HG03135 (cell line): Measurements from ENCODE around the gene NAGK.
A peak's percentile ranks its signal among the peaks of the same experiment; 100 is the strongest.
"Not testable (repeated sequence)": the region's sequence is repeated elsewhere in the genome, so short reads cannot be mapped to it uniquely, and the experiment has no call there.

Experiments used
- ATAC-seq: cut with Tn5 transposase; IDR thresholded peaks from one replicate; pipeline ENCODE4 v1.9.1; 2021; ENCODE audit warnings: mild to moderate bottlenecking, moderate library complexity; ENCODE audit not compliant: unreplicated experiment

NAGK gene

GRCh38 chr2:71067567-71068217 lies 756 bp upstream of the NAGK start:
- peak; percentile 5 for ATAC-seq

DNA sequence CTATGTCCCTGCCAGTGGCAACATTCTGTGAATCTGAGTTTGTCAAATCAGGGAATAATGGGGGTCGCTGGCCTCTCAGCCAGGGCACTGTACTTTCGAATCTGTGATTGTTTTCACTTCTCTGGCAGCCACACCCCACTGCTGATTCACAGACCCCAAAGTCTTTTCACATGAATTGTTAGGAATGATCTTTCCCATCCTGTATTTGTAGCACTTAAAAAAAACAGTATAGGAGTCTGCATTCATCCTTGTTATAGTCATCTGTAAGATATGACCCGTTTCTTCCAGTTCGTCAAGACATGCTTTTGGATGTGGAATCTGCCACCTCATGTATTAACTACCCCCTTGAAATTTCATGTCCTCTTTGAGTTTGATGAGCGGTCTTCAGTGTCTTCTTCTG lies 928 bp downstream of the NAGK start:
- ATAC-seq = no peak

- no peak for ATAC-seq
Observed at GRCh38 chr2:71070294-71071093, 2.0 kb downstream of the NAGK start.

DNA sequence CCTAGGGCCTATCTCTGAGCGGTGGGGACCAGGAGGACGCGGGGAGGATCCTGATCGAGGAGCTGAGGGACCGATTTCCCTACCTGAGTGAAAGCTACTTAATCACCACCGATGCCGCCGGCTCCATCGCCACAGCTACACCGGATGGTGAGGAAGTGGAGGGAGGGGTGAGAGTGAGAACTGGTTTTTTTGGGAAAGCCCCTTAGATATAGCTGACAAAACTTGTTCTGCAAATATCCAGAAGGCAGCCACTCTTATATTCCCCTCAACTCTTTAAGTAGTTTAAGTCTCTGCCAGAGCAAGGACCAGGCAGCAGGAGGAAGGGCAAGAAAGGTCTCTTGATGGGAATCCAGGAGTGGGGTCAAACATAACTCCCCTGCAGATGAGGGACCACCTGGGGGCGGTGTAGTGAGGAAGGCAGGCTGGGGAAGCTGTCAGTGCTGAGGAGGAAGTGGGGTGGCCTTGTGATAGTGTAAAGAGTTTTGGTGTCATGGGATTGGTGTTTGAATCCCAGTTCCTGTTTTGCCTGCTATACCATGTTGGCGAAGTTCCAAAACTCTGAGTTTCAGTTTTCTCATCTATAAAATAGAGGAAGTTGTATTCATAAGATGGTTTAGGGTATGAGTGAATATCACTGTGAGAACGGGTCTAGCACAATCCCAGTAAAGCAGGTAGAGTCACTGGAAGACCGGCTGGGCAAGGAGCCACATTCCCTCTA lies 3.4 kb downstream of the NAGK start:
- ATAC-seq = peak; percentile 47

- no peak for ATAC-seq
Observed at GRCh38 chr2:71072492-71072891, 4.0 kb downstream of the NAGK start.

GRCh38 chr2:71073475-71073874 lies 5.0 kb downstream of the NAGK start:
- ATAC-seq = no peak

DNA sequence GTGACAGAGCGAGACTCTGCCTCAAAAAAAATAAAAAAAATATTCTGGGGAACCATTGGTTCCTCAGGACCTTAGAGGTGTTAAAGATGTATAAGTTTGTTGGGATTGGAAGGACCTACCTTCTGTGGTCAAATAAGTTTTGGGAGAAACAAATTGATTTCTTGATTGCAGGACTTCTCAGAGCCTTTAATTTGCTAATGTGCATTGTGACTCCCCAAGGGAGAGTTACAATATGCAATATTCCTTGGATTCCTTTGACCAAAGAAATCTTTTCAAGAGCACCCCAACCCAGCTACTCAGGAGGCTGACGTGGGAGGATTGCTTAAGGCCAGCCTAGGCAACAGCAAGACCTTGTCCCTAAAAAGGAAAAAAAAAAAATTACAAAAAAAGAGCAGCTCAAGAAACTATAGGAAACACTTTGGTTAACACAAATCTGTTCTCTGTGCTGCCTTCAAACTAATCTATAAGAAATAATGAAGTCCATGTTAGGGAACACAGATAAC lies 6.5 kb downstream of the NAGK start:
- no peak for ATAC-seq

- ATAC-seq = no peak
Observed at GRCh38 chr2:71078624-71079023, 10.2 kb downstream of the NAGK start.

GRCh38 chr2:71082402-71083252 lies 14.2 kb downstream of the NAGK start:
- no peak for ATAC-seq

- ATAC-seq = not testable (repeated sequence)
Observed at GRCh38 chr2:71083297-71083696, 14.8 kb downstream of the NAGK start.

DNA sequence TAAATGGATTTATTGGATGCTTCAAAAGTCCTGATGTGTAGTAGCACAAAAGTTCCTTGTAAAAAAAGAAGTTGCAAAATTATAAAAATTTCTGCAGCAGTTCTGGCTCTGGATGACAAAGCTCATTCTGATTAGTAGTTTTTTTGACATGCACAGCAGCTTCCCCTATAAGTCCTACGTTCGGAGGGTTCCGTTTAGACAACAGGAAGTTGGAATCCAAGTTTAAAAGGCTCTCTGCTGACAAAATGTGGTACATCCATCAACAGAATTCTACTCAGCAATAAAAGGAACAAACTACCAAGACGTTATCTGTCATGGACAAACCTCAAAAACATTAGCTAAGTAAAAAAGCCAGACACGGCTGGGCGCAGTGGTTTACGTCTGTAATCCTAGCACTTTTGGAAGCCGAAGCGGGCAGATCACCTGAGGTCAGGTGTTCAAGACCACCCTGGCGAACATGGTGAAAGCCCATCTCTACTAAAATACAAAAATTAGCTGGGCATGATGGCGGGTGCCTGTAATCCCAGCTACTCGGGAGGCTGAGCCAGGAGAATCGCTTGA lies 15.4 kb downstream of the NAGK start:
- ATAC-seq = not testable (repeated sequence)

- not testable (repeated sequence) for ATAC-seq
Observed at GRCh38 chr2:71085325-71086003, 17.0 kb downstream of the NAGK start.

- not testable (repeated sequence) for ATAC-seq
Observed at GRCh38 chr2:71089475-71089874, 21.0 kb downstream of the NAGK start.

GRCh38 chr2:71091808-71092207 lies 23.4 kb downstream of the NAGK start:
- not testable (repeated sequence) for ATAC-seq

GRCh38 chr2:71092491-71093260 lies 24.2 kb downstream of the NAGK start:
- not testable (repeated sequence) for ATAC-seq

DNA sequence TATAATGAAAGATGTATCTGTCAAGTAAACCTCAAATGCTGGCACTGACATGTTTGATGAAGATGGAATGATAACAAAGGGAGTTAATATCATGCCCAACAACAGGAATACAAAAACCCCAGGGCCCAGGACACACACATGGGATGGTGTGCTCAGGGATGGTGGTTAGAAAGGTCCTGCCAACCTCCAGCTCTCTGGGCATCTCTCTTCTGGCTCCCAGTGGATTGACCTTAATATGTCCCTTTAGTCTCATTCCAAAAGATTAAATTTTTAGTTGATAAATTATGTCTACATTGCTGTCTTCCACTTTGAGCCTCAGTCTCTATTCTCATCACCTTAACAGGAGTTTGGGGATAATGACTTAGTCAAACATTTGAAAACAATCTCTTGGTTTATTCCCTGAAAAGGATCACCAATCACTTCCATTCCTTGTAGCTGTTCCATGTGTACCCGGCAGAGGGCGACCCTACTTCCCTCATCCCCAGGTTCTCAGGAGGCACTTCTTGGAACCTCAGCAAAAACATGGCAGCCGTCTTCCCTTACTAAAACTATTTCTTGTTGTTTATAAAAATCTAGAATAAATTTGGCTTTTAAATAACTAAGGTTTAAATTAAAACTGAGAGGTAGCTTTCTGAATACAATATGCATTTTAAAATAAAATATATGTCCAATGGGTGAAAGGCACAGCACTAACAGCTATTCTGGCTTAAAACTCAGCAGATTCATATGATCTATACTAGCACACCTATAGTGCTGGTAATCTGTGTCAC lies 31.9 kb downstream of the NAGK start:
- no peak for ATAC-seq

DNA sequence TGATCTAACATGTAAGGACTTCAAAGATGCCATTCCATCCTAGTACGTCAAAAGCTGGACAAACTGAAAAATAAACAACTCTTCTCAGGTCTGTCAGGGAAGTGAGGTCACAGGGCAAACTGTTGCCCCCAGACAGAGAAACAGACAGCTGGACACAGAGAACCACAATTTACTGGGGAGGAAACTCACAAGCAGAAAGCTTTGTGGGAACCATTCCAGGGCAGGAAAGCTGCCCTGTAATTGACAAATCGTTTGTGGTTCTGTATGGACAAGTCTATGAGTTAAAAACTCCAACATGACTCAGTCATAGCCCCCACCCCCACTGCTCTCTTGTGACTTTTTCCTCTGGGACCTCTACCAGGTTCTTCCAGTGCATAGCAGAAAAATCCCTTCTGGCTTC lies 33.2 kb downstream of the NAGK start:
- ATAC-seq = no peak

- ATAC-seq = no peak
Observed at GRCh38 chr2:71102981-71103681, 34.7 kb downstream of the NAGK start.
